ENCODE data around the gene PHIP.
"Not testable (repeated sequence)": the region's sequence is repeated elsewhere in the genome, so short reads cannot be mapped to it uniquely, and the experiment has no call there.

PHIP gene

DNA sequence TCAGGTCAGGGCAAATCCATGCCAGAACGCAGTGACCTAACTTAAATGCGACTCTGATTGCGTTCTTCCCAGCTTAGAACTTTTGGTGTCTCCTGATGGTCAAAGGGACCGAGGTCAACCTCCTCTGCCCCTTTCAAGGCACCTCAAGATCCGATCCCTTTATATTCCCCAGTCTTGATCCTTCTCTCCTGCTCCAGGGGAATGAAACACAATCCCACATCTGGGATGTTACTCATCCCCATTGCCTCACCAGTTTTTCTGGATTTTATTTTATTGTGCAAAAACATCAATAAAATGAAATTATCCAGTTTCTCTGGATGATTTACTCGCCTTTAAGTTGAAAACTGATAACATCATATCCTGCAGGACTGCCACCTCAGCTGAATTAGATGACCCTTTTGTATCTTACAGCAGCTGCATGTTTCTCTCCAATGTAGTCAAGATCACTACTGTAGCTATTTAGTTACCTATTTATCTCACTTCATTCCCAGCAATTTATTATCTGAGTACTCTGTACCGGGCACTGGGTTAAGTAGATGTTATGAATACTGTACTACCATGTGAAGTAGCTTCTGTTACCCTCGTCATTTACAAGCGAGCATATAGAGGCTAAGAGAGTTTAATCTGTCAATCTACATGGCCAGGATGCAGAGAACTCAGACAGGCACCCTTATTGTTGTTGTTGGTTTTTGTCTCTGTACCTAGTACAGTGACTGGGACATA lies 166.7 kb downstream of the PHIP start:
- no peak for DNase-seq

GRCh38 chr6:78910591-78911171 lies 167.4 kb downstream of the PHIP start:
- DNase-seq, result peak; percentile 76

GRCh38 chr6:78910010-78910409 lies 168.0 kb downstream of the PHIP start:
- DNase-seq, result no peak

DNA sequence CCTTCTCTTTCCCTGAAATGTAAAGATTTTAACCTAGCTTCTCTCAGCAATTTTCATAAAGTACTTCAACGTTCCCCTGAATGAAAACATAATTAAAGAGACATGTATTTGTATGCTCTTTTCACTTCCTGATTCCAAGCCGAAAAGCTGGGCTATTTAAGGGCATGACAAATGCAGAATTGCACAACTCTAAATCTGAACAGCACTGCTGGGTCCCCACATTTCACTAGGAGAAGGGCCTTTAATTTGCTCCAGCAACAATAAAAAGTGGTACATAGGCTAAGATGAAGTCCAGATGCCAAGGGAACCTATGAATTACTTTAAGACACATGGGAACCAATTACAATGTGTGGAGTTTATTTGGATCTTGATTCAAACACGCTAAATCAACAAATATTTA lies 168.7 kb downstream of the PHIP start:
- DNase-seq, result no peak

DNA sequence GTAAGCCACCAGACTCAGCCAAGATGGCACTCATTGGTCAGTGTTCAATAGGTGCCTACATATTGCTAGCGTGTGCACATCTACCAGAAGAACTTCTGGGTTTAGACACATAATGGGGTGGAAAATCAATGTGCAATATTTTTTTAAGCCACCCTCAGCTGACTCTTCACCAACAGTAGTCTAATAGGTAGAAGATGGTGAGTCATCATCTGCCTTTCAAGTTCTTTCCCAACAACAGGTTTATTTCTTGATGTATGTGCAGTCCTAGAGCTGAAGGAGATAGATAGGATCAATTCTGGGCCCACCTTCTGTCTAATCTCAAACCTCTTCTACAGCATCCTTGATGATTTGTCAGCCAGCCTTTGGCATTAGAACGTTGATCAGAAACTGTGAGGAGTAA lies 169.4 kb downstream of the PHIP start:
- DNase-seq, result no peak

- DNase-seq, result no peak
Measured at GRCh38 chr6:78896227-78896626, 181.8 kb downstream of the PHIP start.

GRCh38 chr6:78889901-78890300 lies 188.2 kb downstream of the PHIP start:
- DNase-seq, result not testable (repeated sequence)

Data from retina (tissue), 1 donor.